Vagina (tissue), 2 donors: ENCODE results near the gene CLEC18A.
"Not testable (repeated sequence)": the region's sequence is repeated elsewhere in the genome, so short reads cannot be mapped to it uniquely, and the experiment has no call there.

Experiments used
- CTCF ChIP-seq, 3 experiments: fragments of 450-650 bp in 2 of 3; fragments of 200-600 bp in 1 of 3; sonication (generic) in 1 of 3; IDR thresholded peaks; one replicate each; pipeline ENCODE4 v1.5.1; 2017 to 2019; ENCODE audit warnings: antibody characterized with exemption in 3 of 3, mild to moderate bottlenecking in 2 of 3, moderate library complexity in 2 of 3
- POLR2A ChIP-seq, 2 donors: fragments of 450-650 bp; IDR thresholded peaks; one replicate each; pipeline ENCODE4 v1.6.1; 2017; ENCODE audit warnings: antibody characterized with exemption in 2 of 2, mild to moderate bottlenecking in 2 of 2, moderate library complexity in 2 of 2
- POLR2AphosphoS5 ChIP-seq, 2 donors: sonication (generic); formaldehyde crosslinking; IDR thresholded peaks; one replicate each; pipeline ENCODE4 v1.9.0; 2017; ENCODE audit warnings: antibody characterized with exemption in 2 of 2, mild to moderate bottlenecking in 2 of 2, low read depth in 1 of 2; ENCODE audit not compliant: insufficient read depth in 1 of 2

- not testable (repeated sequence) for TF ChIP-seq CTCF (IDR thresholded peaks at IDR 0.05); POLR2A (IDR thresholded peaks at IDR 0.05); POLR2AphosphoS5 (IDR thresholded peaks at IDR 0.05; ENCODE audit: insufficient read depth in 1 of 2, low read depth in 1 of 2)
Measured at GRCh38 chr16:69968125-69968524, 17.0 kb downstream of the CLEC18A start.
